Measurements from ENCODE around the gene ROBO3.
A peak's percentile ranks its signal among the peaks of the same experiment; 100 is the strongest.

The ROBO3 gene

DNA sequence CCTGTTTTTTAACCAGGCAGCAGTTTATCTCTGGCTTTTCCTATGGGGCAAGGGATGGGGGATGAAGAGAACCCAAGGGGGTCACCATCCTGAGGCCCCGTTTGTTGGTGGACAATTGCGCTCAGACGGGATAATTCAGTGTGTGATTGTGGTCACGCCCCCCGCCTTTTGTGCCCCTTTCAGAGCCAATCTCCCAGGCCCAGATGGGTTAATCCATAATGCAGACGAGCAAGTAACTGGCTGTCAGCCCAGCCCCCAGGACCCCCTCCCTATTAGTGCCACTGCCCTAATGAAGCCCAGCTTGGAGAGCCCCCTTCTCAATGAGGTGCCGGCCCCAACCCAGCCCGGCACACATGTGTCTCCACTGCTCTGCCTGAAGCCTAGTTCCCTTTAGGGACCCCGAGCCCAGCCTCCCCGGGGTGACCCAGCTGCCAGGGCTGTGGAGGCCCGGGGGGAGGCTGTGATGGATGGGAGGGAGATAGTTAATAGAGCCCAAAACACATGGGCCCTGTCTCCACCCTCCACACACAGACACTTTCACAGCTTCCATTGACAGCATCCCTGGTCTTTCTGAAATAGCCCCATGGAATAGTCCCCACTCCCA, 19.1 kb upstream of the ROBO3 start:
- no peak for DNase-seq

DNA sequence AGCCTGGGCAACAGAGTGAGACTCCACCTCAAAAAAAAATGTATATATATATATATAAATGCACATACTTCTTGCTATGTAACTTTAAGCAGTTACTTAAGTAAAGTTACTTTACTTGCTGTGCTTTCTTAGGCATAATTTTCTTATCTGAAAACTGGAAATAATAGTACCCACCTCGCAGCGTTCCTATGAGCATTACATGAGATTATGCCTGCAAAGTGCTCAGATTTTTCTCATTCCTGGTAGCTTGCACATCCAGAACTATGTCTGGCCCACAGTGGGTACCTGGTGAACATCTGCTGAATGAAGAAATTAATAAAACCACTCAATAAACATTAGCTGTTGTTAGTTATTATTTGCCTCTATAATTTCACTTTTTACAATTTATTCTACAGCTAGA, 6.1 kb upstream of the ROBO3 start:
- DNase-seq, result no peak

DNA sequence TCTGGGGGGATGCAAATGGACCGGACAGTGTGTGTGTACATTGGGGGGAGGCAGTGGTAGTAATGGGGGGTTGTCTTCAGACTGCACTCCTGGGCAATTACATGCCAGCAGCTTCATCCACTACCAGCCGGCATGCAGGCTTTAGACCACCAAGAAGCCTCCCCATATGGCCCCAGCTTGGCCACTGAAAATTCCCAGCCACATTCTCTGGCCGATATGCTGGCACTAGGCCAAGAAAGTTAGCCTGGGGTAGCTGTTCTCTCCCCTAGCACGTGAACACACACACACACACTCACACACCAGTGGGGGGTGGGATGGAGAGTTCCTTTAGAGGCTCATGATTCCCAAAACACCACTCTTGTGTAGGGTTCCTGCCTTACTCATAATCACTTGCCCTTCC, 3.6 kb upstream of the ROBO3 start:
- DNase-seq, result peak; percentile 37

DNA sequence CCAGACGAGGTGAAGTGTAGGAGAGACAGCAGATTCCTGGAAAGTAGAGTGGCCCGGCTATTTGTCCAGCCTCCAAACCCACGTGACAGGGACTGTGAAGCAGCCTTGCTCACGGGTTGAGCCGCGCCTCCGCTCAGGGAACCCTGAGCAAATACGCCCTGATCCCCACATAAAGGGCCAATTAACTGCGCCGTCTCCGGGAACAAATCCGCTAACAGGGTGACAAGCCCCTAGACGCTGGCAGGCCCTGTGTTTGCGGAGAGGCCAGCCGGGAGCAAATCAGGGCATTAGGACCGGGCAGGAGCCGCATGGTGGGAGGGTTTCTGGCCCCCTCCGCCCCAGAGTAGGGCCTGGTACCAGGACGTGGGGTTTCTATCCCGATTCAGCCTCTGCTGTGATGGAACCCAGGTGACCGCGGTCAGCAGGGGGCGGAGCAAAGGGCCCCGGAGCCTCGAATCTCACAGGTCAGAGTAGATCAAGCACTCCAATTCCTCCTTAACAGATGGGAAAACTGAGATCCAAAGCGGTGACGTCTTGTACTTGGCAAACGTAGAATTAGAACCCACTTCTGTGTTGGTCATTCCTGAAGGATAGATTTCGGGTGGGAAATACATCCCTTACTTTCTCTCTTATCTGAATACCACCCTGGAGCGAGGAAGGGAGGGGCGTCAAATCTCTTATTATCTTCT, 2.0 kb upstream of the ROBO3 start:
- DNase-seq, result peak; percentile 59

DNA sequence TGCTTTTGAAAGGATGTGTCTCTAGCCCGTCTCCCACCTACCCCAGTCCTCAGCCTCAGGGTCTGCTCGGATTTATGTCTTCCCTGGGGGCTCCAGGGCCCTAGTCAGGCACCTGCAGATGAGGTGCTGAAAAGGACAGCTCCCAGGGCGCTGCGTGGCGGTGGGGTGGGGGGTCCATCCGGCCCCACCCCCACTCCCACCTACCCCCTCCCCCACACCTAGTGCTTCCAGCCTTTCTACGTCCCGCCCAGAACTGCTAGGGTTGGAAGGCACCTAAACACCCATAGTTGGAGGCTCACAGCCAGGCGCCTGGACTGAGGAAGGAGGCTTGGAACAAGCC, 1.4 kb upstream of the ROBO3 start:
- peak; percentile 55 for DNase-seq

DNA sequence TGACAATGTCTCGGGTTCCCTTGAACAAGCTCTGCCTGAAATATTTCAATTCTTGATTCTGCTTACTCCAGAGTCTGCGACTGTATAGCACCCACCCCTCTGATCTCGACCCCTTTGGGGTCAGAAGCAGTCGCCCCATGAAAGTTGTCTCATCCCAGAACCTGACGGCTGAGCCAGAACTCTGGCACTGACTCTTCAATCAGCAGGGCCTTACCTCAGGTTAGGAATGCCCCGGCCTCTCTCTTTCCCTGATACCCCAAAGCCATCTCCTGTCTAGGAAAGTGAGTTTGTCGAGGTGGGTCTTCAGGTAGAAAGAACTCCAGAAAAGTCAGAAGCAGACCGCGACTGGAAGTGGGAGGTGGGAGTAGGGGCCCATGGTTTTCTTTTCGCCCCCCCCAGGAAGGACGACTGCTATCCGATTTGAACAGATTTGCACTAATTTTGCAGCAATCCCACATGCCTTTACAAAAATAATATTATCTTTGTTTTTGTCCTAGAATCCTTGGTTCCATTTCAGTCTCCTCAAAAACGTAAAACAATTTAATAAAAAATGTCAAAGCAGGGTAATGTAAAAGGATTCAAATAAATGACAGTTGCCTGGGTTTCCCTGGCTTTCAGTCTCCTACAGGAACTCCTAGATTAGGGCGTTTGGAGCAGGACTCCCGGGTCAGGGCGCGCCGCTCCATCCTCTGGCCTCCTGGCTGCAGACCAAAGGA, 898 bp upstream of the ROBO3 start:
- DNase-seq, result peak; percentile 59

DNA sequence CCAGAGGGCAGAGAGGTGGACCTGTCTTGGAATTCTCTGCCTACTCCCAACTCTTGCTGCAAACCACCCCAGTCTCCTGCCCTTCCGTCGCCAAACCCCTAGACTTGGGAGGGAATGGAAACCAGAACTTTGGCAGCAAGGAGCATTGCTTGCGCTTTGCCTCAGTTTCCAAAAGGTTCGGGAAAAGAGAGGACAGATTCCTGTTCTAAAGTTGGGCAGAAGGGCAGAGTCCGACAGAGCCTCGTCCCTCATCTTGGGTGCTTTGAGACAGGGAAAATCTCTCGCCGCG, 396 bp upstream of the ROBO3 start:
- DNase-seq, result no peak

DNA sequence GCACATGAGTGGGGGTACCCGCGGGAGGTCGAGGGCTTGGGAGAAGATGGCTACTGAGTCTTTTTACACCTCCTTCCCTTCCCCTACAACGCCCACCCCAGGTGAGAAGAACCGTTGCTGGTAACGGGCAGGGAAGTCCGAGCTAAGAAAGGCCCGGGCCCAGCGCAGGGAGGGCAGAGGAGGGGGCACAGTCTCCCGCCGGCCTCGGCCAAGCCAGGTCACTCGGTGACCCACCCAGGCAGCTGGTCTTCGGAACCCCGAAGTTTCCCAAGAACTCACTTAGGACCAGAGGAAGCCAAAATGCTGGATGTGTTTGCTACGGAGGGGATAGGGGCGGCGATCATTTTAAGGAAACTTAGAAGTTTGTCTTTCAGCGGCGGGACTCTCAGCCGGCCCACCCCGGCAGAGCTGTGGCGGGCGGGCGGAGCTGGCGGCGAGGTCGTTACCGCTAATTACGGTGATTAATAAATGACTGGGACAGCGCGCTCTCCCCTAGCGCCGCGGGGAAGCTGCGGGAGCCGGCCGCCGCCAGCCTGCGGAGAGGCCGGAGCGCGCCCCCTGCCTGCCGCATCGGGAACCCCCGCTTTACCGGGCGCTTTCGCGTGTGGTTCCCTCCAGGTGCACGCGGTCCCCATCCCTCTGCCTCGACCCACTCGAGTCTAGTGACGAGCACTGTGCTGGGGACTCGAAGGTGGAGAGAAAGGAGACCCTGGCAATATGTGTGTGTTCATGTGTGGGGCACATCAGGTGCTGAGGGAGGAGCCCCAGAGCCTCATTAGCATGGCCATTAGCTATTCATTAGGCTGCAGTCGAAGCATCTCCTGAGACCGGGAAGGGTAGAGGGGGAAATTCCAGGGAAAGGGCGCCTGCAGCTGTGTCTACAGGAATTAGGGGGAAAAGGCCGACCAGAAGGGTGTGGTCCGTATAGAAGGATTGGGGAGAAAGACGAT, 945 bp downstream of the ROBO3 start:
- peak; percentile 82 for DNase-seq

DNA sequence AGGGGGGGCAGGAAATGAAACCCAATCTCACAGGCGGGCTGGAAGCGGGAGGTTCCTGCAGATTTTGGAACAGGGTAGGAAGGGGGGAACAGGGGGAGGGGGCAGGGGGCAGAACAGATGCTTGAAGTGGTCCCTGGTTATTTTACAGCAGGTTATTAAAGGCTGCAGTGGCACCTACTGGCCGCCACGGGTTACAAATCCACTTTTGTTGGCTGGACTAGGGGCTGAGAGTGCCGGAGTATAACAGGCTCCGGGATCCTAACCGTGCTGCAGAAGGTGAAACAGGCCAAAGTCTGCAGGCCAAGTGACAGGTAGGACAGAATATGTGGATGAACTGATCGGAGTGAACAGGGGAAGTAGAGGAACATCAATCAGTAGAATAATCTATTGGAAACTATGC, 2.5 kb downstream of the ROBO3 start:
- no peak for DNase-seq

DNA sequence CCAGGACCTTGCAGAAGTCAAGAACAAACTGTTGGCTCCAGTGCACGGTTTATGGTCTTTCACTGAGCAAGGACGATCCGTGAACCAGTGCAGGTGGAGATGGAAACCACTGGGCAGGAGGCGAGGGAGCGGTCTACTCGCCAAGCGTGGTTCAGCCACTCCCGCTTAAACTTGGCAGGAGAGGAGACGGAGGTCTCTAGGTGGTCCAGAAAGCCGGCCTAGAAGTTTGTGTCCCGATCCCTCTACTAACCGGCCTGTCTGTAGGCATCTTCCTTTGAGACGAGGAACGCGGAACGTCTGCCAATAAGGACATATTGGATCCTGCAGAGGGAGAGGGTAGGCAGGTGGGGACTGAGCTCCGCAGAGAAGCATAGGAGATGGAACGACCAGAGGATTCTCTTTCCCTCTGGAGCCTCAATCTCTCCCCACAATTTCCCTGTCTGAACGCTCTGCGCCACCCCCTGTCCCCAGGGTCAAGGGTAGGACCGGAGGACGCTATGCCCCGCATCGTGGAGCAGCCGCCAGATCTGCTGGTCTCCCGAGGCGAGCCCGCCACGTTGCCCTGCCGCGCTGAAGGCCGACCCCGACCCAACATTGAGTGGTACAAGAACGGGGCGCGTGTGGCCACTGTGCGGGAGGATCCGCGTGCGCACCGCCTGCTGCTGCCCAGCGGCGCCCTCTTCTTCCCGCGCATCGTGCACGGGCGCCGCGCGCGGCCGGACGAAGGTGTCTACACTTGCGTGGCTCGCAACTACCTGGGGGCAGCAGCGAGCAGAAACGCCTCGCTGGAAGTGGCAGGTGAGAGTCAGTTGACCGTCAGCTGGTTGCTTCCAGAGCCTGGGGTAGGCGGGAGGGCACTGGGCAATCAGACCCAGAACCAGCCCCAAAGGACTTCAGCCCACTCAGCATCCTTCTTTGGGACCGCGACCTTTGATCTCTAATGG, 3.4 kb downstream of the ROBO3 start:
- DNase-seq, result peak; percentile 64

DNA sequence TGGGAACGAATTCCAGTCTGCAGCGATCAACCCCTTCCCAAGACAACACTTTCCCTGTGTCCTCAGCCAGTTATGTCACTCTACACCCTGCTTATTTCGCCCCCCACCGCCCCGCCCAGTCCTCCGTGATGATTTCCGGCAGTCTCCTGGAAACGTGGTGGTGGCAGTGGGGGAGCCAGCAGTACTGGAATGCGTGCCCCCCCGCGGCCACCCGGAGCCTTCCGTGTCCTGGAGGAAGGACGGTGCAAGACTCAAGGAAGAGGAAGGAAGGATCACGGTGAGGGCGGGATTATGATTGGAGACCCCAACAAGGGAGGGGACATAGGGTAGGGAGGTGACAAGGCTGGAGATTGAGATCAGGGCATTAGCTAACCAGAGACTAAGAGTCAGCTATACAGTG, 4.1 kb downstream of the ROBO3 start:
- DNase-seq, result peak; percentile 43

DNA sequence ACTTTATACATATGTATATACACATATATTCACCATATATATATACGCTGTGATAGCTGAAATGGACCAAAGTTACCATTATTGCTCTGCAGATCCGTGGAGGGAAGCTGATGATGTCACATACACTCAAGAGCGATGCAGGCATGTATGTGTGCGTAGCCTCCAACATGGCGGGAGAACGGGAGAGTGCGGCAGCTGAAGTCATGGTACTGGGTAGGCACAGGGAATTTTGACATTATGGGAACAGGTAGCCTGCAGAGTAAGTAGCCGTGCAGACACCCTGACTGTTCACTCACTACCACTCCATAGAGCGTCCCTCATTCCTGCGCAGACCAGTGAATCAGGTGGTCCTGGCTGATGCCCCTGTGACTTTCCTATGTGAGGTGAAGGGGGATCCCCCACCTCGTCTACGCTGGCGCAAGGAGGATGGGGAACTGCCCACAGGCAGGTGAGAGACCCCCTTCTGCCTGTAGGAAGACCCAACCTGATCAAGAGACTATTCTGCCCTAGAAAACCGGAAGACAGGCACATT, 4.7 kb downstream of the ROBO3 start:
- peak; percentile 34 for DNase-seq

DNA sequence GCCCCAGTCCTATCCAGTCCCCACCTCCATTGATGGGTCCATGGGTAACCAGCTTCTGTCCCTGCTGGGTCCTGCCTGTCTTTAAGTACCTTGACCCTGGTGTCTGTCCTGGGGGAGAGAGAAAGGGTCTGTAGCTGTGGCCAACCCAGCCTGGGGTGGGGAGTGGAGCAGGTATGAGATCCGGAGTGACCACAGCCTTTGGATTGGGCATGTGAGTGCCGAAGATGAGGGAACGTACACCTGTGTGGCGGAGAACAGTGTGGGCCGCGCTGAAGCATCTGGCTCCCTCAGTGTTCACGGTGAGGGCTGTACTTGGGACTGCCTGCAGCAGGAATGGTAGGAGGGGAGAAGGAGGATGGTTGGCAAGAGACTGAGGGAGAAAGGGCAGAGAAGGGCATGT, 5.2 kb downstream of the ROBO3 start:
- peak; percentile 48 for DNase-seq

DNA sequence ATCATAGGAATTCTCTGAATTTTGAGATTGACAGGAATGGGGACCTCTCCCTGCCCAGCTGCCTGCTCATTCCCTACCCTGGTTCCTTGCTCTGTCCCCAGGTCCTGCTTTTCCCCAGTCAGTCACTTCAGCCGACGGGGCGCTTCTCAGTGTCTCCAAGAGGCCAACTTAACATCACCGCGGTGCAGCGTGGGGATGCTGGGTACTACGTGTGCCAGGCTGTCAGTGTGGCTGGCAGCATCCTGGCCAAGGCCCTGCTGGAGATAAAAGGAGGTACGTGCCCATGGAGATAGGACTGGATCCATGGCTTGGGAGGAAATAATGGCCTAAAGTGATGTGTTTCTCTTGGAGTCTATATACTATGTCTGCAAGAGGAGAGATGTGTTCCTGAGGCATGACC, 7.0 kb downstream of the ROBO3 start:
- DNase-seq, result no peak

DNA sequence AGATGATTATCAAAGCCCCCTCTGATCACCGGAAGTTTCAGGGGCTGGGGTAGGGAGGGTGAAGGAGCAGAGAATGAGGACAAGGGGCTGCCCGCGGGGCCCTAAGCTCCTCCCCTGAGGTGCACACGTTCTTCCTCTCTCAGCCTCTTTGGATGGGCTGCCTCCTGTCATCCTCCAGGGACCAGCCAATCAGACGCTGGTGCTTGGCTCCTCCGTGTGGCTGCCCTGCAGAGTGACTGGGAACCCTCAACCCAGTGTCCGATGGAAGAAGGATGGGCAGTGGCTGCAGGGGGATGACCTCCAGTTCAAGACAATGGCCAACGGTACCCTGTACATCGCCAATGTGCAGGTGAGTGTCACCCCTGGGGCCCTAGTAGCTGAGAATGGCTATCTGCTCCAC, 7.5 kb downstream of the ROBO3 start:
- DNase-seq, result peak; percentile 55

DNA sequence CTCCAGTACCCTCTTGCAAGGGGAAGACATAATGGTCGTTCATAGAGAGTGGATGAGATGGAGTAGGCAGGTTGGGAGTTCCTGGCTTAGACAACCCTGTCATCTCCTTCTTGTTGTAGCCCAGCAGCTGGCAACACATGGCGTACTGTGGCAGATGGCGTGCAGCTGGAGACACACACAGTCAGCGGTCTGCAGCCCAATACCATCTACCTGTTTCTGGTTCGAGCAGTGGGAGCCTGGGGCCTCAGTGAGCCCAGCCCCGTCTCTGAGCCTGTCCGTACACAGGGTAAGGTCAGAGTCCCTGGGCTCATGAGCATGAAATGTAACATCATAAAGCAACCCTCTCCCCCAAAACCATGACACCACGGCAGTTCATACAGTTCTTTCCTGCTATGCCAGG, 8.7 kb downstream of the ROBO3 start:
- DNase-seq, result peak; percentile 55

DNA sequence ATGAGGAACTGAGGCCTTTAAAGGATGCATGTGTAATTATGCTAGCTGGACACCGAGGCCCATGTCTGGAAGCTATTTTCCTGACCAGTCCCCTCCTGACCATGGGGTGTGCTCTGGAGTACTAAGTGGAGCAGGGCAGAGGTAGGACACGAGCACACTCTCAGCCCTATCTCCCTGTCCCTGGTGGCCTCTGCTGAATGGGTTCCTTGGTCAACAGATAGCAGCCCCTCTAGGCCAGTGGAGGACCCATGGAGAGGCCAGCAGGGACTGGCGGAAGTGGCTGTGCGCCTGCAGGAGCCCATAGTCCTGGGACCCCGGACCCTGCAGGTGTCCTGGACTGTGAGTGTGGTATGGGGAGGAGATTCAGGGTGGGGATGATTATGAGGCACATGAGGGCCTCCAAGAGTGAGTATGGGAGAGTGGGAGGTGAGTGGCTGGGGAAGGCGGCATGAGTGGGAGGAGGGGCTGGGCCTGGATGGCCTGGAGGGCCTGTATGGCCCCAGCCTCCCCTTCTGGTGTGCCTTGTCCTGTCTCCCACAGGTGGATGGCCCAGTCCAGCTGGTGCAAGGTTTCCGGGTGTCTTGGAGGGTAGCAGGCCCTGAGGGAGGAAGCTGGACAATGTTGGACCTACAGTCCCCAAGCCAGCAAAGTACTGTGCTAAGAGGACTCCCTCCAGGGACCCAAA, 9.5 kb downstream of the ROBO3 start:
- no peak for DNase-seq

DNA sequence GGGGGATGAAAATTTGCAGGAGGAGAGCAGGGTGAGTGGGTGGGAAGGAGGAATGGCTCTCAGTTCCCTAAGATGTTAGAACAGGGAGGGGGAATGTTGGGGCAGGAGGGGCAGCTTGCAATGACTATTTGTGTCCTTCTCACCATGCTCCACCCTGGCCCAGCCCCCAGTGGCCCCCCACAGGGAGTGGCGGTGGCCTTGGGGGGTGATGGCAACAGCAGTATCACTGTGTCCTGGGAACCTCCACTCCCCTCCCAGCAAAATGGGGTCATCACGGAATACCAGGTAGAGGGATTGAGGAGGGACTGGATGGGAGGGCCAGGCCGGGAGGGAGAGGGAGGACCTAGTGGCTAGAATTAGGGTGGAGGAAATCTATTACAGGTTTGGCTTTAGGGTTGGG, 10.2 kb downstream of the ROBO3 start:
- no peak for DNase-seq

DNA sequence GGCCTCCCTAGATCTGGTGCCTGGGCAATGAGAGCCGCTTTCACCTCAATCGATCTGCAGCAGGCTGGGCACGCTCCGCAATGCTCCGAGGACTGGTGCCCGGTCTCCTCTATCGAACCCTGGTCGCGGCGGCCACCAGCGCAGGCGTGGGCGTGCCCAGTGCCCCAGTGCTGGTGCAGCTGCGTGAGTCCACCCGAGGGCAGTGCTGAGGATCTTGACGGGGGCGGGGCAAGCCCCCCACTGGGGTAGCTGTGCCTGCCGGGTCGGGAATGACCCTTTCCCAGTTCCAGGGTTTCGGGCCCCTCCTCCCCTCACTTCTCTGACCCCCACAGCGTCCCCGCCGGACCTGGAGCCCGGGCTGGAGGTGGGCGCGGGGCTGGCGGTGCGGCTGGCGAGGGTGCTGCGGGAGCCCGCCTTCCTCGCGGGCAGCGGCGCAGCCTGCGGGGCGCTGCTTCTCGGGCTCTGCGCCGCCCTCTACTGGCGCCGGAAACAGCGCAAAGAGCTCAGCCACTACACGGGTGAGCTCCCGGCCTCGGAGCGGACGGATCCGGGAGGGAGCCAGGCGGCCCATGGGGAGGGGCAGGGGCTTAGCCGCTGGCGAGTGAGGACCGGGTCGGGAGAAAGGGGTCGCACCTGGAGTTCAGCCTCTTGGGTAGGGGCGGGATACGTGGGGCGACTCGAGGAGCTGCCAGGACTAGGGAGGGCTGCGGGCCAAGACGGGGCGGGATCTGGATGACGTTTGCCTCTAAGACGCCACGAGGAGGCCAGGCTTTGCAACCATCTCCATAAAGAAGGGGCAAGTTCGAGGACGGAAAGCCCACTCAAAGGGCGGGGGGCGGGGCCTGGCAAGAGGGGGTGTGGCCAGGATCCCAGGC, 10.9 kb downstream of the ROBO3 start:
- peak; percentile 91 for DNase-seq

DNA sequence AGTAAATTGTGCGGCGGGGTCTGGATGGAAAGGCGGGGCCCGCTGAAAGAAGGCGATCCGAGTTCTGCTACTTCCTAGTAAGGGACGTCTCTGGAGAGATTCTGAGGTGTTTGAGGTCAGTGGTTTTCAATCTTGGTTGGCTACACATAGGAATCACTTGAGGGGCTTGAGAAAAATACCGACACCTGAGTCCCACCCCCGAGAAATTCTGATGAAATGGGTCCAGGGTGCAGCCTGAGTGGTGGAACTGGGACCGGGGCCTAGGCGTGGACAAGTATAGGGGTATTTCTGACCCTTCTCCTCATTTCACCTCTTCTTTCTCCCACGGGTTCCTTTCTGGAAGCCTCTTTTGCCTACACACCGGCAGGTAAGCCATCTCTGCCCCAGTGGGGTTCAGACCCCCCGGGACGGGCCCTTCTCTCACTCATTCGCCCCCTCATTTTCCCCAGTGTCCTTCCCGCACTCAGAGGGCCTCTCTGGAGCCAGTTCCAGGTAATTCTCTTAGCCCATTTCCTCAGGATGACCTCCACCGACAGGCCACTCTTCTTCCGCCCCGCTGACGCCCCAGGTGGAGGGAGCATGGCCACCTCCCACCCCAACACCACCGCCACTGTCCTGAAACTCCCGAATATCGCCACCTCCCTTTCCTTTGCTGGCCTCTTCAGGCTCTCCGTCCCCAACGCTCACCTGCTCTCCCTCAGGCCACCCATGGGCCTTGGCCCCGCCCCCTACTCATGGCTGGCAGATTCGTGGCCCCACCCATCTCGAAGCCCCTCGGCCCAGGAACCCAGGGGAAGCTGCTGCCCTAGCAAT, 11.8 kb downstream of the ROBO3 start:
- DNase-seq, result no peak

All from activated effector memory CD4-positive, alpha-beta T cell treated with anti-CD3 and anti-CD28 coated beads, Interleukin-2, amount 50 U/mL, for 16 hours (primary cell).